H54 (cell line): ENCODE measurements around the gene TMEM86A.
A peak's percentile ranks its signal among the peaks of the same experiment; 100 is the strongest.

Source experiments
- DNase-seq: peaks from one replicate; pipeline ENCODE4 v3.0.0; 2011; ENCODE audit warnings: low spot score, mixed read lengths; ENCODE audit not compliant: insufficient read length
- FAIRE-seq: peaks from 3 replicates; lab custom pipeline; 2011; peaks lifted over from hg19 to GRCh38; lab: Jason Lieb, UNC
- POLR2A ChIP-seq: IDR thresholded peaks from 2 replicates; pipeline ENCODE4 v1.6.1; 2011; ENCODE audit warnings: low read depth, mild to moderate bottlenecking, low read length

Gene TMEM86A

DNA sequence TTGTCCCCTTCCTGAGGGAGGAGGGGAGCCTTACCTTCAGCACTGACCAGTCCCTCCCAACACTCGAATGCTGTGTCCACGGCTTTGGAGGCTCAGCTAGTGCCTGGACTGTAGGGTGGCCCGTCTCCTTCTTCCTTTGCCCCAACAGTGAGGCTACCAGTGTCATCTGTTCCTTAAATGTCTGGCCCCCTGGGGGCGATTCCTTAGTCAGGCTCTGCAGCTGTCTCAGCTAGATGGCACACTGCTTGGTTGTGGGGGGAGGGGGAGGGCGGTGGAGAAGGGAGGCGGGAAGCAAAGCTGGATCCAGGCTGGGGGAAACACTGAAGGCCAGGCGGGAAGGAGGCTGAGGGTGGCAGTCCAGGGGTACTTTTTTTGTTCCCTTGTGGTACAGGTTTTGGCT is 27.5 kb downstream of the TMEM86A start, which contains the start of gene IGSF22:
Gene IGSF22 (minus strand): TSS at position 149 of the 400 bp plus-strand sequence. CDS start 1,952 bp downstream, outside the sequence.
- DNase-seq (no peak), FAIRE-seq (no peak)
- TF ChIP-seq POLR2A, result no peak

DNA sequence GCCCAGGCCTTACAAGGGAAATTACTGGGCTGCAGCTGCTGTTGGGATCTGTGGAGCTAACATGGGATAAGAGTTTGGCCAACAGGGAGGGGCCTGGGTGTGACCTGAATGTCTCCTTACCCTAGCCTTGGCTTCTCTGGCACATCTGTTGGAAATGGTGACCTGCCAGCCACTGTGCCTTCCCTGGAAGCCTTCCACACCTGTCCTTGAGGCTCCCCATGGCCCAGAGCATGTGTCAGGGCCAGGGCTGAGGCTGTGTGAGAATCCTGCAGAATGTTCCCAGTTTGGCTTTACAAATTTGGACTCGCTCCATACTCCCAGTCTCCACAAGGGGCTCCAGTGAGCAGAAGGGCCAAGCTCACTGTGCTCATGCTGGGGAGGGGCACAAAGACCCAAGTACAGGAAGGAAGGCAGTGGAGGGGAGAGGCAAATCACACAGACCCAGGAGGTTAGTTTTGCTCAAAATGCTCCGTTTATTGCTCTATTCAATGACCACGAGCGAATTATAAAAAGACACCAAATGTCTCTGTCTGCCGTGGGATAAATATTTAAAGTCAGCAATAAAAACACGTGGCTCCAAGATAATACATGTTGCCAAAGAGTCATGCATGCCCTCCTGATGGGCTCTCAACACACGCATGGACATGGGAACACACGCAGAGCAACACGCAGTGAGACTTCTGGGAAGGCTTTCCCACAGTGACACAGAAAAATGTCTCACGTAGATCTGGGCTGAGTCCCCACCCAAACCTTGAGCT is 29.1 kb downstream of the TMEM86A start:
- FAIRE-seq (no peak), DNase-seq (peak; percentile 60)
- no peak for TF ChIP-seq POLR2A

GRCh38 chr11:18728658-18729057 is 30.1 kb downstream of the TMEM86A start:
- TF ChIP-seq POLR2A, result no peak
- no peak for FAIRE-seq

DNA sequence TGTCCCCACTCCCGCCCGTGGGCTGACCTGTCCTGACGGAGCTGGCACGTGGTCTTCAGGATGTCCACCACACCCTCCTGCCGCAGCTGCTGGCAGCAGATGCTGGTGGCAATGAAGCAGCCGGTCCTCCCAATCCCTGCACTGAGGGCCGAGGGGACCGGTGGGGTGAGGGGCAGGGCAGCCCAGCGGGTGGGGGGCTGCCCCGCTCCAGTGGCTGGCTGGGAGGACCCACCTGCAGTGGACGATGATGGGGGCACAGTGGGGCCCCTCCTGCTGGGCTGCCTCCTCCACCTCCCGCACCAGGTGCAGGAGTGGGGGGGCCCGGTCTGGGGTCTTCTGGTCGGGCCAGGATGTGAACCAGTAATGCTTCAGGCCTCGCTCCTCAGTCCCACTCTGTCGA is 30.8 kb downstream of the TMEM86A start:
- no peak for TF ChIP-seq POLR2A
- FAIRE-seq (no peak), DNase-seq (no peak)

More at GRCh38 chr11:18728658-18729057, 30.1 kb downstream of the TMEM86A start:
- no peak for DNase-seq

- TF ChIP-seq POLR2A, result no peak
- no peak for FAIRE-seq
- DNase-seq, result no peak
These were observed 31.4 kb downstream of the TMEM86A start for GRCh38 chr11:18730020-18730419.

- DNase-seq (no peak), FAIRE-seq (no peak)
- TF ChIP-seq POLR2A, result no peak
These were observed 32.9 kb downstream of the TMEM86A start for GRCh38 chr11:18731441-18731840.

- peak; percentile 63 for DNase-seq
- no peak for TF ChIP-seq POLR2A
- no peak for FAIRE-seq
These were observed 33.6 kb downstream of the TMEM86A start for GRCh38 chr11:18731949-18732821.

DNA sequence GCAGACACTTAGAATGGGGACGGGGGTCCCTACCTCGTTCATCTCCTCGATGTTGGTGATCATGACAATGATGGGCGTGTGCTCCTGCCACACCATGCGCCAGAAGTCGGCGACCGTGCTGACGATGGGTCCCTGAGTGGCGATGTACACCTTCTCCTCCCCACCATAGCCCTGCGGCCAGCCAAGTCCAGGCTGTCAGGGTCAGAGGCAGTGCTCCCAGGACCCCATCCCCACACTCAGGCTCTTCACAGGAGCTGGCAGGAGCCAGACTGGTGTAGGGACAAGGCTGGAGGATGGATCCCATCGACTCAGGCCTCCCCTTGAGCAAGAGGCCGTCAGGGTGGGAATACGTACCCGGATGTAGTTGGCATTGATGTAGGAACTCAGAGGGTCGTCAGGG is 34.6 kb downstream of the TMEM86A start:
- no peak for DNase-seq
- no peak for TF ChIP-seq POLR2A
- FAIRE-seq, result no peak

GRCh38 chr11:18736590-18737148 is 38.1 kb downstream of the TMEM86A start:
- TF ChIP-seq POLR2A, result no peak
- FAIRE-seq, result no peak
- DNase-seq, result no peak

DNA sequence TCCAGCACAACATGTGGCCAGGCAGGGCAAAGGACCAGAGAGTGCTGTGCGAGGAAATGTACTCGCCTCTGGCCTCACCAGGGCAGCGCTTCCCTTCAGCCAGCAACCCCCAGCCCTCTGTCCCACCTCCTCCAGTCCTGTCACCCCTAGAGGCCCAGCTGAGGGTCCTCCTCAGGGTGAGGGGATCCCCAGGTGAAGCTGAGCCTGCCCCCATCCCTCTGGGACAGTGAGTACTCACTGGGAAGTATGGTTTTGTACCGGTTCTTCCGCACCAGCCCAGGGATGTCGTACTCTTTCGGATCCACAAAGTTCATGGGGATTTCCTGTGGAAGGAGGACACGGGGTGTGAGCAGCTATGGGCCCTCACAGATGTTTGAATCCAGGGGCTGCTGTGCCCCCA is 39.1 kb downstream of the TMEM86A start:
- FAIRE-seq, result no peak
- no peak for TF ChIP-seq POLR2A
- DNase-seq, result no peak

- no peak for DNase-seq
- TF ChIP-seq POLR2A, result no peak
- no peak for FAIRE-seq
These were observed 41.1 kb downstream of the TMEM86A start for GRCh38 chr11:18739685-18740084.

DNA sequence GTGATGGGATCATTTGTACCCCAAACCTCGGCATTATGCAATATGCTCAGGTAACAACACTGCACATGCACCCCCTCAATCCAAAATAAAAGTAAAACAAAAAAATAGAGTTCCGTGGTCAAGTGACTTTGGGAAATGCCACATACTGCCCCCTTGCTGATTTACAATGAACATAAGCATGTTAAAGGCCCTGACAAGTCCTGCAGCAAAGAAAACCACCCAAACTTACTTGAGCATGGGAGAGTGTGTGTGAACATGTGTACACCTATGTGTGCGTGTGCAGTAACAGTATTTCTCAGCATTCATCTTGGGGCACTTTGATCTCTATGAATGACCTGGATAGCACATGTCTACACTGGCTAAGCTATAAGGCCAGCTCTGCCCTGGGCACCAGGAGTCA is 43.2 kb downstream of the TMEM86A start:
- TF ChIP-seq POLR2A, result no peak
- DNase-seq, result no peak
- no peak for FAIRE-seq

GRCh38 chr11:18743365-18743764 is 44.8 kb downstream of the TMEM86A start:
- DNase-seq, result no peak
- no peak for FAIRE-seq
- no peak for TF ChIP-seq POLR2A

GRCh38 chr11:18743900-18744514 is 45.4 kb downstream of the TMEM86A start:
- DNase-seq (no peak), FAIRE-seq (no peak)
- TF ChIP-seq POLR2A, result no peak

DNA sequence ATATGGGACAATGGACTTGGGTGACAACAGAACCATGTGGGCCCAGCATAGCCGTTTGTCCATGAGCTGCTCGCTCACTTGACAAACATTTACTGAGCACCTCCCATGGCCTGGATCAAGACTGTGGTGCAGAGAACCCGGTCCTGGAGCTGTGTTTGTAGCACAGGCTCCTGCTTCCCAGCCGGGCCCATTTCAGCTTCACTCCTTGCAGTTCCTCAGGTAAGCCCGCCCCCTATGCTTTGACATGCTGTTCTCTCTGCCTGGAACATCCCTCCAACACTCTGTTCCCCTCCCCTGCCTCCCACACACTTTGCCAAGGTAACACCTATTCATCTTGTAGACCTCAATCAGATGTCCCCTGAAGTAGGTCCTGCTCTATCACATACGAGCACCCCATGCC is 46.7 kb downstream of the TMEM86A start:
- TF ChIP-seq POLR2A, result no peak
- DNase-seq (no peak), FAIRE-seq (no peak)
